Fibroblast of lung (primary cell): ENCODE data around the gene FCRL4.

Experiments used
- EZH2 ChIP-seq: IDR thresholded peaks from 2 replicates; pipeline ENCODE4 v1.5.1; 2012; ENCODE audit warnings: low read length, control low read depth, mild to moderate bottlenecking; ENCODE audit errors: missing control alignments
- TF ChIP-seq, protein P1 (sequence below), 2 donors: IDR thresholded peaks in 1 of 2; conservative IDR thresholded peaks in 1 of 2; 1 replicate in 1 of 2; 2 replicates in 1 of 2; pipeline ENCODE4 v1.5.1; 2011 to 2012; ENCODE audit warnings: low read length in 2 of 2, control low read depth in 1 of 2, inconsistent platforms in 1 of 2, low read depth in 1 of 2, mild to moderate bottlenecking in 1 of 2

DNA sequence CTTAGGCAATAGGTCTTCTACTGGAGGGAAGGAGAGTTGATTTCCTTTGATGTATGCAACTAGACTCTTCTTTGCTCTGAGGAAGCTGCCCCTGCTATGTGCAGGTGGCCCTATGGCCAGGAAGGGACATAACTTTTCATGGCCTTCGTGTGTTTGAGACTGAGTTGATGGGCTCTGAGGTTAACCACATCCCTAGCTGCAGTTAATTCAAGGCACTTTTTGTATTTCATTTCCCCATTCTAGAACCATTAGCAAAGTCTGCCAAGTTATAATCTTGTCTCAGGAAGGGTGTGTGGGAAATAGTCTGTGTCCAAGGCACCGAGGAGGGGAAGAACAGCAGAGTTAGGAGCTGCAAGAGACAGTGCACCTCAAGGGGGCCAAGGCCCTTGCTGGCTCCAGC, 2.5 kb downstream of the FCRL4 start:
- TF ChIP-seq, protein P1, sequence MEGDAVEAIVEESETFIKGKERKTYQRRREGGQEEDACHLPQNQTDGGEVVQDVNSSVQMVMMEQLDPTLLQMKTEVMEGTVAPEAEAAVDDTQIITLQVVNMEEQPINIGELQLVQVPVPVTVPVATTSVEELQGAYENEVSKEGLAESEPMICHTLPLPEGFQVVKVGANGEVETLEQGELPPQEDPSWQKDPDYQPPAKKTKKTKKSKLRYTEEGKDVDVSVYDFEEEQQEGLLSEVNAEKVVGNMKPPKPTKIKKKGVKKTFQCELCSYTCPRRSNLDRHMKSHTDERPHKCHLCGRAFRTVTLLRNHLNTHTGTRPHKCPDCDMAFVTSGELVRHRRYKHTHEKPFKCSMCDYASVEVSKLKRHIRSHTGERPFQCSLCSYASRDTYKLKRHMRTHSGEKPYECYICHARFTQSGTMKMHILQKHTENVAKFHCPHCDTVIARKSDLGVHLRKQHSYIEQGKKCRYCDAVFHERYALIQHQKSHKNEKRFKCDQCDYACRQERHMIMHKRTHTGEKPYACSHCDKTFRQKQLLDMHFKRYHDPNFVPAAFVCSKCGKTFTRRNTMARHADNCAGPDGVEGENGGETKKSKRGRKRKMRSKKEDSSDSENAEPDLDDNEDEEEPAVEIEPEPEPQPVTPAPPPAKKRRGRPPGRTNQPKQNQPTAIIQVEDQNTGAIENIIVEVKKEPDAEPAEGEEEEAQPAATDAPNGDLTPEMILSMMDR (conservative IDR thresholded peaks at IDR 0.05 in 1 of 2, IDR thresholded peaks at IDR 0.05 in 1 of 2; ENCODE audit: low read depth in 1 of 2, low read length in 2 of 2) = no peak
- TF ChIP-seq EZH2 = no peak
